KMS-11 (cell line): ENCODE data around the gene CISD3.

Experiments used
- H2AFZ ChIP-seq: fragments of 200-600 bp; sonication (generic); 2 replicates; pipeline ENCODE4 v1.6.1; 2016; ENCODE audit warnings: antibody characterized with exemption, mixed run types, low read depth
- H3K27ac ChIP-seq: fragments of 200-600 bp; sonication (generic); 2 replicates; pipeline ENCODE4 v1.6.1; 2016; ENCODE audit warnings: mild to moderate bottlenecking, mixed run types
- H3K27me3 ChIP-seq: fragments of 200-600 bp; sonication (generic); 2 replicates; pipeline ENCODE4 v1.6.1; 2017; ENCODE audit warnings: mild to moderate bottlenecking, low read depth, mixed run types, moderate library complexity; ENCODE audit not compliant: insufficient read depth
- H3K36me3 ChIP-seq: fragments of 200-600 bp; sonication (generic); 2 replicates; pipeline ENCODE4 v1.6.1; 2017; ENCODE audit warnings: mild to moderate bottlenecking, mixed run types; ENCODE audit not compliant: insufficient read depth
- H3K4me1 ChIP-seq: fragments of 200-600 bp; sonication (generic); 2 replicates; pipeline ENCODE4 v1.6.1; 2016; ENCODE audit warnings: mild to moderate bottlenecking, low read depth, mixed run types; ENCODE audit not compliant: poor library complexity, severe bottlenecking
- H3K4me2 ChIP-seq: fragments of 200-600 bp; sonication (generic); 2 replicates; pipeline ENCODE4 v1.7.0; 2016; ENCODE audit warnings: mild to moderate bottlenecking, mixed run types
- H3K4me3 ChIP-seq: fragments of 200-600 bp; sonication (generic); IDR thresholded peaks from 2 replicates; pipeline ENCODE4 v1.6.1; 2017; ENCODE audit warnings: low read depth, low read length, mixed read lengths; ENCODE audit not compliant: insufficient read depth
- H3K79me2 ChIP-seq: fragments of 200-600 bp; sonication (generic); 2 replicates; pipeline ENCODE4 v1.6.1; 2016; ENCODE audit warnings: low read depth, mixed run types; ENCODE audit not compliant: insufficient read depth
- H3K9ac ChIP-seq: fragments of 200-600 bp; sonication (generic); 2 replicates; pipeline ENCODE4 v1.6.1; 2016; ENCODE audit warnings: mild to moderate bottlenecking, mixed run types
- H4K20me1 ChIP-seq: fragments of 200-600 bp; sonication (generic); 2 replicates; pipeline ENCODE4 v1.6.1; 2016; ENCODE audit warnings: mild to moderate bottlenecking, mixed run types; ENCODE audit not compliant: insufficient read depth
- TF ChIP-seq, protein P1 (sequence below): fragments of 200-600 bp; sonication (generic); conservative IDR thresholded peaks from 2 replicates; pipeline ENCODE4 v1.6.1; 2017; ENCODE audit warnings: low read depth, mild to moderate bottlenecking, antibody characterized with exemption, low read length, moderate library complexity, mixed read lengths

CISD3 gene

DNA sequence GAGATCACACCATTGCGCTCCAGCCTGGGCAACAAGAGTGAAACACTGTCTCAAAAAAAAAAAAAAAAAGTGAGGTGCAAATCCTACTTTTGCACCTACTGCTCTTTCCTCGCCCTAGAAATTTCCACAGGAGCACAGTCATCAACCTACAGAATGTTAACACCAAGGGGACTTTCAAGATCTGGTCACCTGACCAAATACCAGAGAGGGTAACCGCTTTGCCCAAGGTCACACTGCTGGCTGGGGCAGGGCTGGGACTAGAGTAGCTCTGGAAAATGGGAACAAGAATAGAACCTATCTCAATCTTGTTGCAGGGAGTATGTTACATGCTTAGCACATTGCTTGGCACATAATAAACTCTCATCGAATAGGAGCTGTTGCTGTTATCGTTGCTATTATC lies 31.4 kb upstream of the CISD3 start:
- TF ChIP-seq, protein P1, sequence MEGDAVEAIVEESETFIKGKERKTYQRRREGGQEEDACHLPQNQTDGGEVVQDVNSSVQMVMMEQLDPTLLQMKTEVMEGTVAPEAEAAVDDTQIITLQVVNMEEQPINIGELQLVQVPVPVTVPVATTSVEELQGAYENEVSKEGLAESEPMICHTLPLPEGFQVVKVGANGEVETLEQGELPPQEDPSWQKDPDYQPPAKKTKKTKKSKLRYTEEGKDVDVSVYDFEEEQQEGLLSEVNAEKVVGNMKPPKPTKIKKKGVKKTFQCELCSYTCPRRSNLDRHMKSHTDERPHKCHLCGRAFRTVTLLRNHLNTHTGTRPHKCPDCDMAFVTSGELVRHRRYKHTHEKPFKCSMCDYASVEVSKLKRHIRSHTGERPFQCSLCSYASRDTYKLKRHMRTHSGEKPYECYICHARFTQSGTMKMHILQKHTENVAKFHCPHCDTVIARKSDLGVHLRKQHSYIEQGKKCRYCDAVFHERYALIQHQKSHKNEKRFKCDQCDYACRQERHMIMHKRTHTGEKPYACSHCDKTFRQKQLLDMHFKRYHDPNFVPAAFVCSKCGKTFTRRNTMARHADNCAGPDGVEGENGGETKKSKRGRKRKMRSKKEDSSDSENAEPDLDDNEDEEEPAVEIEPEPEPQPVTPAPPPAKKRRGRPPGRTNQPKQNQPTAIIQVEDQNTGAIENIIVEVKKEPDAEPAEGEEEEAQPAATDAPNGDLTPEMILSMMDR = no peak
- Histone ChIP-seq H3K79me2 (no peaks in the 10 kb centered on the region; the same call in 1 of the 2 replicates), H3K27me3 (no peaks in the 10 kb centered on the region), H3K4me2 (no peak overlapping the region), H4K20me1 (no peaks in the 10 kb centered on the region), H2AFZ (no peak overlapping the region), H3K27ac (no peak overlapping the region), H3K9ac (no peak overlapping the region), H3K4me3 (no peak overlapping the region), H3K4me1 (peaks cover 31% of the 10 kb centered on the region), H3K36me3 (no peaks in the 10 kb centered on the region)

DNA sequence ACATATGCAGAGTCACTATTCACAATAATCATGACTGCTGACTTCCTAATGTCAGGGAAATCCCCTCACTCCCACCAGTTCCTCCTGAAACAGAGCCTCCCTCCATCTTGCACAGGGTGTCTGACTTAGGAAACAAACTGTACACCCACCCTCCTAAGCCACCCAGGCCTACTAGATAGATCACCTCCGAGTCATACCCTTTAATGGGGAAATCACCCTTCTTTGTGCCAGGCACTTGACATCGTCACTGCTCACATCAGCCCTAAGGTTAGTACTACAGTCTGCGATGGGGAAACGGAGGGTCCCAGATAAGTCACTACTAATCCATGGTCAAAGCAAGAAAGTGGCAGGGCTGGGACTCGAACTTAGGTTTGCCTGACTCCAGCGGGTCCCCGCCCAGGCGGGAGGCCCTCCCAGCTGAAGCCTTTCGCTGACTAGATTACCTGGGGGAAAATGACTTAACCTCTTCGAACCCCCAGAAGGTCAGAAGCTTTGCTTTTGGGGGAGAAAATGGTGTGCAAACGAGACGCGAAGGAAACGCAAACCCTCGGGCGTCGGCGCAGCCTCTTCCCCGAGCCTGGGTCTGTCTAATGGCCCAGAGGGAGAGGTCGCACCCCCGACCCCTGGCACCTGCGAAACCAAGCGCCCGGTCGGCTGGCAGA lies 28.5 kb upstream of the CISD3 start:
- Histone ChIP-seq H3K4me1 (peaks cover 35% of the 10 kb centered on the region), H3K27me3 (no peaks in the 10 kb centered on the region), H3K9ac (peak overlapping the region; percentile 97), H3K4me2 (peak overlapping the region; percentile 89), H4K20me1 (no peaks in the 10 kb centered on the region), H3K36me3 (no peaks in the 10 kb centered on the region), H3K4me3 (no peak overlapping the region), H2AFZ (peak overlapping the region; percentile 60), H3K79me2 (peaks cover 14% of the 10 kb centered on the region), H3K27ac (peak overlapping the region; percentile 98)
- TF ChIP-seq, protein P1 = no peak

GRCh38 chr17:38702166-38702915 lies 27.8 kb upstream of the CISD3 start:
- H3K36me3 ChIP-seq = no peaks in the 10 kb centered on the region
- H3K9ac ChIP-seq = peak overlapping the region; percentile 97
- TF ChIP-seq, protein P1 = no peak; the same call in 1 of the 2 replicates
- no peaks in the 10 kb centered on the region for H4K20me1 ChIP-seq
- peak overlapping the region; percentile 60 for H2AFZ ChIP-seq
- H3K27me3 ChIP-seq = no peaks in the 10 kb centered on the region
- H3K27ac ChIP-seq = peak overlapping the region; percentile 98
- peak overlapping the region; percentile 98 for H3K4me2 ChIP-seq
- no peak overlapping the region for H3K4me3 ChIP-seq
- peaks cover 42% of the 10 kb centered on the region for H3K4me1 ChIP-seq
- peaks cover 21% of the 10 kb centered on the region for H3K79me2 ChIP-seq

GRCh38 chr17:38702916-38703741 lies 27.0 kb upstream of the CISD3 start:
- Histone ChIP-seq H3K27ac (peak overlapping the region; percentile 98), H3K27me3 (no peaks in the 10 kb centered on the region), H3K36me3 (no peaks in the 10 kb centered on the region; the same call in 1 of the 2 replicates), H3K4me3 (no peak overlapping the region), H3K4me1 (peaks cover 42% of the 10 kb centered on the region), H3K4me2 (peak overlapping the region; percentile 98), H3K79me2 (peaks cover 28% of the 10 kb centered on the region), H2AFZ (peak overlapping the region; percentile 51), H4K20me1 (no peaks in the 10 kb centered on the region), H3K9ac (peak overlapping the region; percentile 97)
- TF ChIP-seq, protein P1 = 0 out of 2 replicates have a peak, but pooled peaks have one; percentile 14
